WTC11 (cell line): ENCODE measurements around the gene UBE2N. TPM values are rescaled to one million over a fixed set of nuclear protein-coding genes. Genes with fewer than 3 reads are reported as not detected.

Source experiments
- ATAC-seq: fragments of 200-7000 bp; cut with Tn5 transposase; 2 replicates; pipeline ENCODE4 v1.10.0; 2021; ENCODE audit warnings: mild to moderate bottlenecking, moderate library complexity
- CTCF ChIA-PET: fragments of 300-600 bp; sonication (Branson Sonifier 250); formaldehyde crosslinking; loops from one replicate; lab custom pipeline; 2021; ENCODE audit warnings: antibody characterized with exemption; lab: Charles Lee
- POLR2A ChIA-PET: fragments of 350-600 bp; sonication (Branson Sonifier 250); formaldehyde crosslinking; loops from one replicate; lab custom pipeline; 2021; ENCODE audit warnings: antibody characterized with exemption; lab: Charles Lee
- DNase-seq: peaks from one replicate; pipeline ENCODE4 v3.0.0; 2021; ENCODE audit warnings: low spot score
- H3K27ac Mint-ChIP-seq: 2 replicates; pipeline ENCODE4 v1.8.0; 2021; ENCODE audit warnings: mixed read lengths
- H3K27me3 Mint-ChIP-seq: 2 replicates; pipeline ENCODE4 v1.8.0; 2021; ENCODE audit warnings: low read depth, mild to moderate bottlenecking, moderate library complexity, mixed read lengths
- H3K36me3 Mint-ChIP-seq: 2 replicates; pipeline ENCODE4 v1.8.0; 2021; ENCODE audit warnings: mixed read lengths
- H3K4me1 Mint-ChIP-seq: 2 replicates; pipeline ENCODE4 v1.8.0; 2022; ENCODE audit warnings: mixed read lengths
- H3K4me3 Mint-ChIP-seq: 2 replicates; pipeline ENCODE4 v1.8.0; 2021; ENCODE audit warnings: mild to moderate bottlenecking, moderate library complexity, mixed read lengths
- H3K9me3 Mint-ChIP-seq: 2 replicates; pipeline ENCODE4 v1.8.0; 2021; ENCODE audit warnings: mixed read lengths
- AR ChIP-seq: fragments of 250-450 bp; sonication (Bioruptor Pico); IDR thresholded peaks from 2 replicates; pipeline ENCODE4 v1.9.0; 2021; ENCODE audit warnings: mild to moderate bottlenecking
- ESRRA ChIP-seq: sonication (generic); formaldehyde crosslinking; IDR thresholded peaks from 2 replicates; pipeline ENCODE4 v1.8.1; 2022; ENCODE audit warnings: mild to moderate bottlenecking, missing genetic modification reagents, borderline replicate concordance
- FOXK1 ChIP-seq: sonication (generic); formaldehyde crosslinking; IDR thresholded peaks from 2 replicates; pipeline ENCODE4 v1.8.0; 2022; ENCODE audit warnings: mild to moderate bottlenecking, moderate library complexity, missing genetic modification reagents
- FOXP4 ChIP-seq: sonication (generic); formaldehyde crosslinking; IDR thresholded peaks from 2 replicates; pipeline ENCODE4 v1.8.0; 2022; ENCODE audit warnings: mild to moderate bottlenecking, missing genetic modification reagents
- GRHL2 ChIP-seq: fragments of 250-450 bp; sonication (Bioruptor Pico); IDR thresholded peaks from 2 replicates; pipeline ENCODE4 v1.8.0; 2022; ENCODE audit warnings: mild to moderate bottlenecking, moderate library complexity; ENCODE audit not compliant: insufficient replicate concordance, severe bottlenecking
- HMGXB4 ChIP-seq: sonication (generic); formaldehyde crosslinking; IDR thresholded peaks from 2 replicates; pipeline ENCODE4 v1.8.1; 2023; ENCODE audit warnings: mild to moderate bottlenecking, moderate library complexity, missing genetic modification reagents
- JUN ChIP-seq: sonication (generic); formaldehyde crosslinking; IDR thresholded peaks from 2 replicates; pipeline ENCODE4 v1.8.0; 2023; ENCODE audit warnings: mild to moderate bottlenecking, missing genetic modification reagents
- KAT7 ChIP-seq: sonication (generic); formaldehyde crosslinking; IDR thresholded peaks from 2 replicates; pipeline ENCODE4 v1.8.1; 2023; ENCODE audit warnings: missing genetic modification reagents, mild to moderate bottlenecking, borderline replicate concordance
- MXD4 ChIP-seq: fragments of 250-450 bp; sonication (Bioruptor Pico); IDR thresholded peaks from 2 replicates; pipeline ENCODE4 v1.8.0; 2021; ENCODE audit warnings: mild to moderate bottlenecking, moderate library complexity, borderline replicate concordance
- NR2C2 ChIP-seq: sonication (generic); formaldehyde crosslinking; IDR thresholded peaks from 2 replicates; pipeline ENCODE4 v1.8.0; 2022; ENCODE audit warnings: mild to moderate bottlenecking, missing genetic modification reagents
- PREB ChIP-seq: sonication (generic); formaldehyde crosslinking; IDR thresholded peaks from 2 replicates; pipeline ENCODE4 v1.8.1; 2022; ENCODE audit warnings: mild to moderate bottlenecking, missing genetic modification reagents, moderate library complexity, borderline replicate concordance
- SP1 ChIP-seq: sonication (generic); formaldehyde crosslinking; conservative IDR thresholded peaks from 2 replicates; pipeline ENCODE4 v1.8.1; 2022; ENCODE audit warnings: missing genetic modification reagents
- ZNF121 ChIP-seq: sonication (generic); formaldehyde crosslinking; IDR thresholded peaks from 2 replicates; pipeline ENCODE4 v1.8.0; 2023; ENCODE audit warnings: missing genetic modification reagents
- ZNF138 ChIP-seq: sonication (generic); formaldehyde crosslinking; conservative IDR thresholded peaks from 2 replicates; pipeline ENCODE4 v1.8.1; 2022; ENCODE audit warnings: mild to moderate bottlenecking, moderate library complexity, missing genetic modification reagents
- ZNF263 ChIP-seq: sonication (generic); formaldehyde crosslinking; IDR thresholded peaks from 2 replicates; pipeline ENCODE4 v1.8.1; 2022; ENCODE audit warnings: low read depth, mild to moderate bottlenecking, moderate library complexity, missing genetic modification reagents
- ZSCAN18 ChIP-seq: fragments of 250-450 bp; sonication (Bioruptor Pico); IDR thresholded peaks from 2 replicates; pipeline ENCODE4 v2.1.2; 2022; ENCODE audit warnings: mild to moderate bottlenecking, moderate library complexity
- total RNA-seq: library from RNA; stranded (reverse); gene quantifications from 3 replicates; pipeline ENCODE4 v1.2.3, GENCODE V29; 2021

Gene UBE2N
- total RNA-seq, 1 experiment from 2014 or later = 195 TPM

- no peaks in the 10 kb centered on the region for H3K27me3 Mint-ChIP-seq
- H3K4me3 Mint-ChIP-seq = no peak overlapping the region
- ChIA-PET CTCF (no interaction called here), POLR2A (no interaction called here)
- H3K36me3 Mint-ChIP-seq = peaks cover 26% of the 10 kb centered on the region
- no peak overlapping the region for H3K27ac Mint-ChIP-seq
- H3K9me3 Mint-ChIP-seq = no peaks in the 10 kb centered on the region
- H3K4me1 Mint-ChIP-seq = peaks cover 11% of the 10 kb centered on the region
- TF ChIP-seq MXD4 (CRISPR knock-in tag) (no peak), AR (CRISPR knock-in tag) (no peak), ZNF138 (CRISPR knock-in tag) (no peak), PREB (CRISPR knock-in tag) (no peak), ESRRA (CRISPR knock-in tag) (no peak), KAT7 (no peak), GRHL2 (CRISPR knock-in tag) (no peak), FOXP4 (CRISPR knock-in tag) (no peak), NR2C2 (no peak)
- no peak for DNase-seq
- no peak for ATAC-seq
Measured at GRCh38 chr12:93393425-93393824, 48.3 kb downstream of the UBE2N start.

GRCh38 chr12:93390549-93391297 lies 51.0 kb downstream of the UBE2N start:
- Mint-ChIP-seq H3K27ac (peak overlapping the region; percentile 61), H3K27me3 (no peaks in the 10 kb centered on the region)
- TF ChIP-seq HMGXB4 (CRISPR knock-in tag) (no peak), ZNF263 (CRISPR knock-in tag) (no peak), ZSCAN18 (CRISPR knock-in tag) (no peak), SP1 (CRISPR knock-in tag) (no peak), JUN (CRISPR knock-in tag) (no peak), AR (CRISPR knock-in tag) (no peak), FOXK1 (CRISPR knock-in tag) (no peak), ZNF121 (0 out of 2 replicates have a peak, but pooled peaks have one; percentile 10)
- TF ChIP-seq, all 79 proteins: peak for 1
- no peaks in the 10 kb centered on the region for H3K9me3 Mint-ChIP-seq
- POLR2A ChIA-PET = no interaction called here
- peak; percentile 18; the same call in 1 of the 2 replicates for ATAC-seq
- CTCF ChIA-PET = interaction anchor here (1.0 to 1.5 kb wide), 2 partner anchors 10 to 293 kb away, joined by 4 read pairs; no protein-coding TSS in a partner anchor
- H3K4me1 Mint-ChIP-seq = peaks cover 11% of the 10 kb centered on the region
- H3K36me3 Mint-ChIP-seq = peaks cover 12% of the 10 kb centered on the region
- no peak for DNase-seq
- no peak overlapping the region for H3K4me3 Mint-ChIP-seq
